Stimulated activated CD4-positive, alpha-beta T cell treated with anti-CD3 and anti-CD28 coated beads, Interleukin-15, amount 100 ng/mL, for 1 hour (primary cell): Measurements from ENCODE around the gene COPS9.

Experiments used
- DNase-seq, 2 donors: peaks; one replicate each; pipeline ENCODE4 v3.0.0-alpha.2; 2020; ENCODE audit warnings: low read depth in 1 of 2, low spot score in 1 of 2

The COPS9 gene

DNA sequence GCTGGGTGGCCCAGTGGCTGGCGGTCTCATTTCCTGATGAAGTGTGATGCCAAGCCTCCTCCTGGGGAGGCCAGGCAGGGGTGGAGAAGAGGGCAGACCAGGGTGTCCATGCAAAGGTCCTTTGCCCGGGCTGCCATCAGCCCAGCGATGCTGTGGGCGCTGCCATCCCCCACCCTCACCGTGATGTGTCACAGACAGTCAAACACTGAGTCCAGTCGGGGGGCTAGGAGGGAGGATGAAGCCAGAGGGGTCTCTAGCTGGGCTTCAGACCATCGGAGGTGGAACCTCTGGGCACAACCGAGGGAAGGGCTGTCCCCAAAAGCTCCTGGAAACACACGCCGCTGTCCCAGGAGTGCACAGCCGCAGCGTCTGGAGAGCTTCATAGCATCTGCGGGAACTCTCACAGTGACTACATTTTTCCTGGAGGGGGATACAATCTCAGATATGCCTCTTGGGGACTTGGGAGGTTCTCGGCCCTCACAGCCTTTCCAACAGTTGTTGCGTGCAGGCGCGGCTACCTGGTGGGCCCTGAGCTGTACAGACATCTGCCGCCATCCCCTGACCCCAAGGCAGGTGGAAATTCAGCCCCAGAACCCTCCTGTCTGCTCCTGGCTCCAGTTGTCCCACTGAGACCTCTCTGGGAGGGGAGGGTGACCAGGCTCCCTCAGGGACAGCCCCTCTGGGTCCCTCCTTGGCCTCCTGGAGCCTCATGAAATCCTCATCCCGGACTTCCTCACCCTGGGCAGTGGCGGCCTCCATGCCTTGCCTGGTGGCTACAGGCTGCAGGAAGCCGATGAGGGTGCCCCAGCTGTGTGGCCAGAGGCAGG, 30.9 kb upstream of the COPS9 start:
- DNase-seq = no peak

DNA sequence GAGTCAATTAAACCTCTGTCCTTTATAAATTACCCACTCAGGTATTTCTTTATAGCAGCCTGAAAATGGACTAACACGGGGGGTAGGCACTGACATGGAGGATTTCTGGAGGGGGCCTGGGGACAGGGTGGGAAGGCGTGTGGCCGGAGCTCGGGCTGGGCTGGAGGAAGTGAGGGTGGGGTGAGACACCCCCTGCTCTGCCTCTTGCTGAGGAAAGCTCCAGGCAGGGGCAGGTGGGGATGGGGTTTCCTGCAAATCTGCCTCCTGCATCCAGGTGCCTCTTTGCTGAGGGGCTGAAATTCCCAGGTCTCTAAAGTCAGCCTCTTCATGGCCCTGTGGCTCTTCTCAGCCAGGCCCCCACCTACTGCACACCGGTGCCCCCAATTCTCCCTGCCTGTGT, 30.1 kb upstream of the COPS9 start:
- no peak for DNase-seq

DNA sequence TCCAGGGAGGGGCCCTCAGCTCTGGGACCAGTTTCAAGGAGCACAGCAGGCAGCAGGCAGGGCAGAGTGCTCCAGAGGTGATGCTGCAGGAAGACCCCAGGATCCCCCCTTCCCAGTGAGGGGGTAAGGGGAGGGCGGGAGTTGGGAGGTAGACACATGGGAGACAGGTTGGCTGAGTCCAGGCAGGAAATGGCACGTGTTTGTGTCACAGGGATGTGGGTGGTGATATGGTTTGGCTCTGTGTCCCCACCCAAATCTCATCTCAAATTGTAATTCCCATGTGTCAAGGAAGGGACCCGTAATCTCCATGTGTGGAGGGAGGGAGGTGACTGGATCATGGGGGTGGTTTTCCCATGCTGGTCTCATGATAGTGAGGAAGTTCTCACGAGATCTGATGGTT, 29.6 kb upstream of the COPS9 start:
- DNase-seq = no peak

DNA sequence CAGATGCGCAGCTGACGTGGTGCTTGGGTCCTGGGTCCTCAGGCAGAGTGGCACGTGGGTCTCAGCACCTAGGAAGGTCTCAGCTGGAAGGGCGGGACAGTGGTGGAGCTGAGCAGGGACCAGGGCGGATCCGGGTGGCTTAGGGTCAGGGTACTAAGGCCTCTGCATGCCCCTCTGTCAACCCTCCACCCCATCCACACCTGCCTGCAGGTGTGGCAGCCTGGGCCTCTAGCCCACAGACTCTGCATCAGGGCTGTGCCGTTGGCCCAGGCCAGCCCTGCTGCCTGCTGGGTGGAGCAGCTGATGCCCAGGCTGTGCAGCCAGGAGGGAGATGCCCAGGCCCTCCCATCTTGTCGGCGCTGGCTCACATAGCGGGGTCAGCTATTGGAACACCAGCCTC, 28.9 kb upstream of the COPS9 start:
- no peak for DNase-seq

DNA sequence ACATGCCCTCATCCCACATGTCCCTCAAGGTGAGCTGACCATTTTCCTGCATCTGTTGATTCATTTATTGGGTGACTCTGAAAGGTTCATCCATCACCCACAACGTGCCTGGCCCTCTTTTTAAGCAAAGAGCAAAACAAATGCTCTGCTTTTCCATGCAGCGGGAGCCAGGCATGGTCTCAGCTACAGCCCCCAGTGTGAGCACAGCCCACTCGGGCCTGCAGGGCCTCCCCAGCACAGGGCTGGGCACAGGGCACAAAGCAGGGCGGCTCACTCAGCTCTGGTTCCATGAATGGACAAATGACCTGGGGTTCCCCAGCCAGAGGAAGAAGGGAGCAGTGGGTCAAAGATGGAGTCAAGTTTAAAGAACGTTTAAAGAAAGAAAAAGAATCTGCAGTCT, 28.5 kb upstream of the COPS9 start:
- no peak for DNase-seq

DNA sequence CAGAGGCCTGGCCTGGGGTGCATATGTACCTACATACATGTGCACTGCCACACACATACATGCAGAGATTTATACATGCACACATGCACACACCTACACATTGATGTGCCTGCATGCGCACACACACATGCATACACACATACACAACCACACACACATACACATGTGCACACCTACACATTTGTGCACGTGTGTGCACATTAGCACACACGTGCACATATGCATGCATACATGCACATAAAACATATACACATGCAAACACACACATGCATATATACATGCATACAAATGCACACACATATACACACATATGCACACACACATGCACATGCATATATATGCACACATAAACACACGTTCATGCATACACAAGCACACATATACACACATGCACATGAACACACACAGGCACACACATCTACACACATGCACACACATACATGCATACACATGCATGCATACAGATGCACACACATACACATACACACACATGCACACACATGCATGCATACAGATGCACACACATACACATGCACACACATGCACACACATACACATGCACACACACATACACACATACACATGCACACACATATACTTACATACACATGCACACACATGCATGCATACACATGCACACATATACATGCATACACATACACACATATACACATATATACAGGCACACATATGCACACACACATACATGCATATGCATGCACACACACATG, 27.9 kb upstream of the COPS9 start:
- DNase-seq = no peak

DNA sequence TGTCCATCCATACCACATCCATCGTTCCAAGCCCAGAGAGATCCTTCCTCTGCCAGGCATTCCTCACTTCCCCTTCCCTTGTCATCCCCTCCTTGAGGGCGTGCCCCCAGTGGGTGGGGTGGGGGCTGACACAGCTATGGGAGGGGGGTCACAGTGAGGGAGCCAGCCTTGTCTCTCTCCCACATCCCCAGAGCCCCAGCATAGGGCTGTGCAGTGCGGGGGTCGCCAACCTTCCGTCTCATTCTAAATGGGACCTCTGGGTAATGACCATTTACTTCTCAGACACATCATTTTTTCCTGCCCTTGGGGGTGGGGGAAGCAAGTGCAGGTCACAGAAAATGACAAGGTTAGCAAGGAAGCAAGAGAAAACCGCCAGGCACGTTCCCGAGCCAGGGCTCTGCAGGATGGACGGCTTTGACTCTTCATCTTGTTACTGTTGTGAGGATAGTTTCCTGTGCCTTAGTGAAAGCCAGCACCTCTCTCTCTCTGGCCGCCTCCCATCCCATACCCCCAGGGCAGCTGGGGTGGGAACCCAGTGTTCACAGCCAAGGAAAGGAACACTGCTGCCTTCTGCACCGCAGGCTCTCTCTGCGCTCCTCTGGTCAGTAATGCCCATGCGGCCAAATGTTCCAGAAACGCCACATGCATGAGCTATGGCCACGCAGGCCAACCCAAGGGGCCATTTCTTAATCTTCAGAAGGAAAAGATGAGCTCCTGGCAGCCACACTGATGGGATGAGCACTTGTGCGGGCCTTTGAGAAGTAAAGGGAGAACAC, 27.0 kb upstream of the COPS9 start:
- DNase-seq = no peak

DNA sequence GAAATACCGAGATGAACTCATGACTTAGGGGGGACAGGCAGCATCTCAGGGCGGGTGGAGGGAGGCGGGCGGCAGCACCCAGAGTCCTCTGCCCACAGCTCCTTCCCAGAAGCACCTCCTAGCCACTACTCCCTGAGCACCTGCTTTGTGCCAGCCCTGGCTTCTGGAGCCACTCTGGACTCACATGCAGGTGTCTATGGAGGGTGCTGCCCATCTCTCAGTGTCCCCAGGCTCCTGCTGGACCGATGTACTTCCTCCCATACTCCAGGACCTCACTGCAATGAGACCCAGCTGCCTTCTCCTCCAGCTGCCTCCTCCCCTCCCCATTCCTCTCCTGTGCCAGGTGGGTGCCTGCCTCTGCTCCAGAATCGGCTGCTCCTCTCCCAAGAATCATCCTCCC, 26.4 kb upstream of the COPS9 start:
- no peak for DNase-seq

DNA sequence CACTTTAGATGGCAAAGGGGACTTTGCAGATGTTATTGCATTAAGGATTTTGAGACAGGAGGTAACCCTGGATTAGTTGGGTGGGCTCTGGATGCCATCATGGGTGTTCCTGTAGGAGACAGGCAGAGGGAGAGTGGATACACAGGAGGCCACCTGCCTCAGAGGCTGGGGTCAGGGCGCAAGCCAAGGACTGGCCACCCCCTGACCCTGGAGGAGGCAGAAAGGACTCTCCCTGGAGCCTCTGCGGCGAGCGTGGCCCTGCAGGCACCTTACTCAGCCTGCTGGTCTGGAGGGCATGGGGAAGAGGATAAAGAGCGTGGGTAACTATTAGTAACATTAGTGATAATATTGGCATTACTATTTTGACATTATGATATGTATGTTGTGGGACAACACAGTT, 25.9 kb upstream of the COPS9 start:
- no peak for DNase-seq

DNA sequence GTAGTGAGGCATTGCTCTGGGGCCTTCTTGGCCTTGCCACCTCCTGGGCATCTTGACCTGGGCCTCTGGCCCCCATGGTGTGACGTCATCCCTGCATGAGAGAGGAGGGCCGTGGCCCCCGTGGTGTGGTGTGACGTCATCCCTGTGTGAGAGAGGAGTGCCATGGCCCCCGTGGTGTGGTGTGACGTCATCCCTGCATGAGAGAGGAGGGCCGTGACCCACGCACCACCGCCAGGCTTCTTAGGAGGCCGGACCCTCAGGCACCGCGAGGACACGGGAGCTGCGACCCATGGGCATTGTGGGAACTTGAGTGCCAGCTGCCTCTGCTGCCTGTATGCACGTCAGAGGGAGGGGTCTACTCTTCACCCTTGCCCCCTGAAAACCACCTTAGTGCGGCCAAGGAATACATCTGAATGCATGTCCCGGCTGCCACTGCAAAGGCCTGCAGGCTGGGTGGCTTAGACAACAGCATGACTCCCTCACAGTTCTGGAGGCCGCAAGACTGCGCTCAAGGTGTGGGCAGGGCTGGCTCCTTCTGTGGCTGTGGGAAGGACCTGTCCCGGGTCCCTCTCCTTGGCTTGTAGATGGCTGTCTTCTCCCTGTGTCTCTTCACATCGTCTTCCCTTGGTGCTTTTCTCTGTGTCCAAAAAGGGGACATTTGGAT, 25.1 kb upstream of the COPS9 start:
- DNase-seq = no peak

DNA sequence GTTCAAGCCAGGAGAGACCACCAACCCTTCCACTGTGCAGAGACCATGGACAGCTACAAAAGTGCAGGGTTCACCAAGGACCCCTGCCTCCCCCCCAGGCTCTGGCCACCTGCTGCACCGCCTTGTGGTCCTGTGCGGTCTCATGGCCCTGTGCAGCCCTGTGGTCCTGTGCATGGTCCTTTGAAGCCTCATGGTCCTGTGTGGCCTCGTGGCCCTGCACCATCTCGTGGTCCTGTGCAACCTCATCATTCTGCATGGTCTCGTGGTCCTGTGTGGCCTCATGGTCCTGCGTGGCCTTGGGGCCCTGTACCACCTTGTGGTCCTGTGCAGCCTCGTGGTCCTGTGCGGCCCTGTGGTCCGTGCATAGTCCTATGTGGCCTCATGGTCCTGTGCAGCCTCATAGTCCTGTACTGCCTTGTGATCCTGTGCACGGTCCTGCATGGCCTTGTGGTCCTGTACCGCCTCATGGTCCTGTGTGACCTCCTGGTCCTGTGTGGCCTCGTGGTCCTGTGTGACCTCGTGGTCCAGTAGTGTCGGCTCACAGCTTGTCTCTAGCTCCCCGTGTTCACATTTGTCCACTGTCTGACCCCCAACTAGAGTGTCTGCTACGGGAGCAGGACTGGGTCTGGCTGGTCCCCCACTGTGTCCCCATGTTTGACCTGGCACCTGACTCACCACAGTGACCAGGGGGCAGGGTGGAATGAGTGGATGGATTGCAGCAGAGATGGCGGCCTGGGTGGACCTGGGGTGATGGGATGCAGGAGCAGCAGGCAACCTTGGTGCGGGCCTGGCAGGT, 24.4 kb upstream of the COPS9 start:
- DNase-seq = no peak

DNA sequence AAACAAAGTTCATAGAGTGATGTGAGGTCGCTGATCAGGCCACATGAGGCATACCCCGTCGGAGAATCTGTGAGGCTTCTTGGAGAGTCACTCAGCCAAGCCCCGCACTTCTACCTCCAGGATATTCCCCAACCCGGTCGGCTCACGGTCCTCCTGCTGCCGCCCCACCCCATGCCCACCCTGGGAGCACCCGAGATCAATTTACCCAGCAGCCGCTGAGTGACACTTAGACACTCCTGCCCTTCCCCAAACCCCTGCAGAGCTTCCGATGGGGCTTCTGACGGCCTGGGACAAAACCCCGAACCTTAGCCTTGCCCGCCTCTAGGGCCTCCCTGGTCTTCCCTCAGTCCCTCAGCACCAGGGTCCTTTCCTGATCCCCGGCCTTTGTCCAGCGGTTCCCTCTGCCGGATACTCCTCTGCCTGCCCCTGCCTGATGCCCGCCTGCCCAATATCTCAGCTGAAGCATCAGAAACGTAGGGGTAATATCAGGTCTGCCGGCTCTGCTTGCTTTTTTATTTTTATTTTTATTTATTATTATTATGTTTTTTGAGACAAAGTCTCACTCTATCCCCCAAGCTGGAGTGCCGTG, 23.2 kb upstream of the COPS9 start:
- no peak for DNase-seq

DNA sequence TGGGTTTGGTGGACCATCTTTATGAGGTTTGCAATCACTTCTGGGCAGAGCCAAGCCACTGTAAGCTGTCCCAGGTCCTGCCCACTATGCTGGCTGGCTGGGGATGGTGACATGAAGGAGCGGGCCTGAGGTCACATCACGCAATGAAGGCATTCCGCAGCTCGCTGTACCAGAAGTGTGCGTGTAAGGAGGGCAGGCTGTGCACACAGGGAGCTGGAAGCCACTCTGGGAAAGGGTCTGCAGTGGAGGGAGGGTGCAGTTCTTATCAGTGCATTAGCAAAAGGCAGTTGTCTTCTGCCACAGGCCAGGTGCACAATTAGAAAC, 21.0 kb upstream of the COPS9 start:
- DNase-seq = no peak

DNA sequence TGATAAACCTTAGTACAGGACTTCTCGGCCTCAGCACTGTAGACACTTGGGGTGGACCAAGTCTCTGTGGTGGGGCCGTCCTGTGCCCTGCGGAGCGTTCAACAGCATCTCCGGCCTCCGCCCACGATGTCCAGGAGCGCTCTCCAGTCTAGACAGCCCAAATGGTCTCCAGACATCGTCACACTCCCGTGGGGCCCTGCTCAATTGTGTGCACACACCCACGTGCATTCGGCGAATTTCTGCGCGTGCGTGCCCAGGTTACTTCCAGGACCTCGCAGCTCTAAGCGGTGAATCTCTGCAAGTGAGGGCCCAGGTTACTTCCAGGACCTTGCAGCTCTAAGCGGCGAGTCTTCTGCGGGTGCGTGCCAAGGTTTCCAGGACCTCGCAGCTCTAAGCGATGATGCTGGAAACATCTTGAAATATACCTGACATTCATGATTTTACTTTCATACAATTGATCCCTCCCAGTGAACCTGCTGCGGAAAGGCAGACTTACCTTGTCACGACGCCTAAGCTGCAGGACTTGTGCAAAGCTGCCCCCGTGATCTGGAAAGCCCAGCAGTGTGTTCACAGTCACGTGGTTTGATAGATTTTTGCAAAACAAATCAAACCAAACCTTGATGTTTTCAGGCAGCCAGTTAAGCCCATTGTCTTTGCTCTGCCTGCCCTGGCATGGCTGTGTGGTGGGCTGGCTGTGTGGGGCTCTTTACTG, 20.5 kb upstream of the COPS9 start:
- no peak for DNase-seq

DNA sequence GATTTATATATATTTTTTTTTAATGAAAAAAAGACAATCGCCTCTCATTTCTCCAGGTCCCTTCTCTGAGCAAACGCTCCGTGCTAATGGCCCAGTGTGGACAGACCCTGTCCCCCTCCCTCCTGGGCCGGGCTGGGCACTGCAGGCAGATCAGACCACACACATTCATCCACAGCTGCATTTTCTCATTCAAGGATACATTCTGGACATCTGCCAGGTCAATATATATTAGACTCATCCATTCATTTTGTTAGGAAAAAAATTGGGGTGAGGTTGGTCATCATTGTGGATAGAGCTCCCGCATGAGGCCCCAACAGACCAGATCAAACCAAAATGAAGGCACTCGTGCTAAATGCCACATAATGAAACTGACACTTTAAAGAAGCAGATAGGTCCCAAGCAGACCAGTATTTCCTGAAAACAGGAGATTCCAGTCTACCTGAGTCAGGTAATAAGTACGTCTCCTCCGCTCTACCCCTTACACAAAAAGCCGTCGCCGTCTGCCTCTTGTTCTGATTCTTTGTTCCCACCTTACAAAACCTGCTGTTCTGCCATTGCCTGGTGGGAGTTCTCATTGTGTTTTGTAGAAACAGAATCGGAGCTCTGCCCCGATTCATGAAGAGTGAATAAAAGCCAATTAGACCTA, 19.8 kb upstream of the COPS9 start:
- DNase-seq = no peak

DNA sequence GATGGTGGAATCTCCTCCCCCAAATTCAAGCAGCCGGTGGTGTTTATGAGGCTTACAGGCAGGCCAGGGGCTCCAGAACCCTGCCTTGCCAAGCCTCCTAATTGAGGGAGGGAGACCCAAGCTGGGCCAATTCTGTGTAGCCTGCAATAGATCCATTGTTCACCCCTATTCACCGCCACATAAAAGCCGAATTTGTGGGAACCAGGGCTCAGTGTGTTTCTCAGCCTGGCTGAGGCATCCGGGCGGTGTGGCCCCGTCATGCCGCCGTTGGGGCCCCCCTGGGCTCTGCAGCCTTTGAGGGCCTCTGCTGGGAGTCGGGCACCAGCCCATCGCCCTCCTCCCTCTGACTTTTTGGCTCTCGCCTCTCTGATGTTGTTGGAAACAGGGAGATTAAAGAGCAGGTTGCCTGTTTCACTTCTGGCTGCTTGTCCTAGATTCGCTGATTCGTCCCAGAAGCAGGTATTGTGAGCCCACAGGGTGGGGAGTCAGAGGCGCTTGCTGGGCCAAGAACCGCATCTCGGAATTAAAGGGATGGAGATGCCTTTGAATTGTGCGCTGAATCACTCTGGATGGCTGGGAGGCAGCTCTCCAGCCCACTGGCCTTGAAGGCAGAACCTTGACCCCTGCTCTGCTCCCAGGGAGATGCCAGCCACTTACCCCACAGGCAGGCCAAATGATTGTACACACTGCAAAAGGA, 19.1 kb upstream of the COPS9 start:
- DNase-seq = no peak

DNA sequence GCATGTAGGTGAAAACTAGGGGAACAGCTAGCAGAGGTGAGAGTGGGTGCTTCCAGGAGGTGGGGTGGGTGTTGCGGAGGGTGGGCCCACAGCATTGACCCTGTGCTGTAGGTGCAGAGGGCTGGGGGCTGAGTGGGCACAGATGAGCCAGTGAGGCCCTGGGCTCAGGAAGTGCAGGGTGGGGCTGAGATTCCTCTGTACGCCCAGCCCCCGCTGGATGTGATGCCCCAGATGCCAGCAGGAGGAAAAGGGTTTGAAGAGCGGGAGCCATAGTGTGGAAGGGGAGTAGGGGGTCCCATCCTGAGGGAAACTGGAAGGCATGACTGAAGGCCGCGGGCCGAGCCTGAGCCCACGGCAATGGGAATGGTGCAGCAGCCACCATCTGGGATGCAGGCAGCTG, 18.5 kb upstream of the COPS9 start:
- DNase-seq = no peak

DNA sequence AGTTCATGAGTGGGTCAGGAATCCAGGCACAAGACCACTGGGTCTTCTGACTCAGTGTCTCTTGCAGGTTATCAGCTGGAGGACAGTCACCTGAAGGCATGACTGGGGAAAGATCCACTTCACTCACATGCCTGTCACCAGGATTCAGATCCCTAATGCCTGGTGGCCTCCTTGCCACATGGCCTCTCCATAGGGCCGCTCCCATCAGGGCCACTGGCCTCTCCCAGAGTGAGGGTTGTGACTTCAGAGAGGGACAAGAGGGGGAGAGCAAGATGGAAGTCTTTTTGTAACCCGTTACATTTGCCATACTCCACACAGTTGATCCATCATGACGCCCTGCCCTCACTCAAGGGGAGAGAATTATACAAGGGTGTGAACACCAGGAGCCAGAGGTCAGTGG, 17.3 kb upstream of the COPS9 start:
- no peak for DNase-seq
